Measurements from ENCODE around the gene PARD3. TPM values are rescaled to one million over a fixed set of nuclear protein-coding genes. Genes with fewer than 3 reads are reported as not detected.

PARD3 gene
- total and polyA plus RNA-seq, 10 of the 15 experiments (the other 5 are each of a cell fraction or from before 2014, with no cell fraction given), result 2.6 to 43.1 (median 13.9) TPM

GRCh38 chr10:34551295-34551694 lies 263.8 kb downstream of the PARD3 start:
- WGBS (ENCODE audit: insufficient coverage, insufficient replicate concordance, low lambda C conversion rate, missing lambda C conversion rate), result 76% methylated on average over 4 of the region's 4 CpGs
- H3K79me2 ChIP-seq (ENCODE audit: control insufficient read depth, insufficient read depth, low read length), result no peaks in the 10 kb centered on the region
- TF ChIP-seq CBX5 (IDR thresholded peaks at IDR 0.05; ENCODE audit: low read depth), result no peak
- no peak for TF ChIP-seq POLR2AphosphoS2 (IDR thresholded peaks at IDR 0.05; ENCODE audit: low read depth, low read length)
- no peak for TF ChIP-seq SREBF1 (IDR thresholded peaks at IDR 0.05; ENCODE audit: low read length)
- TF ChIP-seq ZSCAN29 (IDR thresholded peaks at IDR 0.05), result no peak
- TF ChIP-seq ZNF24 (IDR thresholded peaks at IDR 0.05), result no peak
- no peak for TF ChIP-seq PAX8 (IDR thresholded peaks at IDR 0.05)
- TF ChIP-seq RCOR1 (conservative IDR thresholded peaks at IDR 0.05; ENCODE audit: low read depth, low read length), result no peak
- no peaks in the 10 kb centered on the region for H4K20me1 ChIP-seq (ENCODE audit: control insufficient read depth, insufficient read depth)
- ATAC-seq, result no peak
- intact Hi-C loops (cut with micrococcal nuclease; ENCODE audit: unreplicated experiment) (no loop called here), in situ Hi-C loops (cut with MboI) (no loop called here)
- no TSS peak for BruUV-seq (replicated peaks)
- no peak overlapping the region for H3K4me2 ChIP-seq (ENCODE audit: control insufficient read depth, insufficient read depth)
- RAD21 ChIA-PET (ENCODE audit: unreplicated experiment), result no interaction called here
- H3K27ac ChIP-seq (ENCODE audit: control insufficient read depth, insufficient read depth), result no peak overlapping the region
- no peaks in the 10 kb centered on the region for H3K9me3 ChIP-seq (replicated peaks; ENCODE audit: control insufficient read depth, insufficient read depth, low read length)
- DNase-seq (ENCODE audit: low read depth, low spot score), result no peak
- no peak overlapping the region for H3K9ac ChIP-seq (ENCODE audit: control insufficient read depth, insufficient read depth, low read length)
- H3K4me3 ChIP-seq, result no peak overlapping the region
- H3K36me3 ChIP-seq (ENCODE audit: control insufficient read depth in 2 of 2, insufficient read depth in 2 of 2, low read length in 1 of 2), result no peaks in the 10 kb centered on the region
- no peaks in the 10 kb centered on the region for H3K4me1 ChIP-seq (ENCODE audit: control insufficient read depth, insufficient read depth, low read length)
- CTCF ChIA-PET, result no interaction called here
- SMC1A ChIA-PET (ENCODE audit: uncharacterized antibody, unreplicated experiment), result no interaction called here
- H2AFZ ChIP-seq (ENCODE audit: control insufficient read depth, low read depth, low read length), result no peak overlapping the region
- no peak for FAIRE-seq
- H3K27me3 ChIP-seq (replicated peaks in 1 of 2; ENCODE audit: control insufficient read depth in 2 of 2, insufficient read depth in 2 of 2, low read length in 1 of 2), result 0 out of 4 replicates have a peak, but pooled peaks cover 0 to 3% of the 10 kb centered on the region in 2 experiments
- POLR2A ChIA-PET, result interaction anchor here (0.6 kb wide), 1 partner anchor 21 kb away, joined by 3 read pairs; no protein-coding TSS in a partner anchor

DNA sequence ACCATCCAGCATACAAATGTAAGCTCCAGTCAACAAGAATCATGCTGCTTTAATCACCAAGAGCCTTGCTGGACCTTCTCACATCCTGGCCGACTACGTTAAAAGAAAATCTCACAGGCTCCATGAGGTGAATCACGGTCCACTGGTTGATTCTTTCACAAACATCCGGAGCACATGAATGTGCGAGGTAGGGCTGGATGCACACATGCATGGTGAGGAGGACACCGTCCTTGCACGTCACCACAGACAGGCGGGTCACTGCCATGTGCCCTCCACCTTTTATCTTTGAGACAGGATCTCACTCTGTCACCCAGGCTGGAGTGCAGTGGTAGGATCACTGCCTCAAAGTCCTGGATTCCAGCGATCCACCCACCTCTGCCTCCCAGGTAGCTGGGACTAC lies 265.1 kb downstream of the PARD3 start:
- Histone ChIP-seq H3K27ac (ENCODE audit: control insufficient read depth, insufficient read depth) (no peak overlapping the region), H4K20me1 (ENCODE audit: control insufficient read depth, insufficient read depth) (no peaks in the 10 kb centered on the region), H3K27me3 (replicated peaks in 1 of 2; ENCODE audit: control insufficient read depth in 2 of 2, insufficient read depth in 2 of 2, low read length in 1 of 2) (0 out of 4 replicates have a peak, but pooled peaks cover 0 to 3% of the 10 kb centered on the region in 2 experiments), H3K36me3 (ENCODE audit: control insufficient read depth in 2 of 2, insufficient read depth in 2 of 2, low read length in 1 of 2) (no peaks in the 10 kb centered on the region), H3K9me3 (replicated peaks; ENCODE audit: control insufficient read depth, insufficient read depth, low read length) (no peaks in the 10 kb centered on the region), H3K9ac (ENCODE audit: control insufficient read depth, insufficient read depth, low read length) (no peak overlapping the region), H3K4me2 (ENCODE audit: control insufficient read depth, insufficient read depth) (no peak overlapping the region), H3K79me2 (ENCODE audit: control insufficient read depth, insufficient read depth, low read length) (no peaks in the 10 kb centered on the region), H3K4me3 (no peak overlapping the region), H2AFZ (ENCODE audit: control insufficient read depth, low read depth, low read length) (no peak overlapping the region), H3K4me1 (ENCODE audit: control insufficient read depth, insufficient read depth, low read length) (no peaks in the 10 kb centered on the region)
- intact Hi-C loops (cut with micrococcal nuclease; ENCODE audit: unreplicated experiment), result no loop called here
- ChIA-PET RAD21 (ENCODE audit: unreplicated experiment) (no interaction called here), CTCF (no interaction called here), POLR2A (no interaction called here), SMC1A (ENCODE audit: uncharacterized antibody, unreplicated experiment) (interaction anchor here (1.5 kb wide), 1 partner anchor 11 kb away, joined by 4 read pairs; no protein-coding TSS in a partner anchor)
- 67% methylated on average over 9 of the region's 9 CpGs for WGBS (ENCODE audit: insufficient coverage, insufficient replicate concordance, low lambda C conversion rate, missing lambda C conversion rate)
- no peak for FAIRE-seq
- in situ Hi-C loops (cut with MboI), result no loop called here
- BruUV-seq (replicated peaks), result no TSS peak
- DNase-seq (ENCODE audit: low read depth, low spot score), result no peak
- ATAC-seq, result peak; percentile 67
- TF ChIP-seq POLR2AphosphoS2 (IDR thresholded peaks at IDR 0.05; ENCODE audit: low read depth, low read length), result no peak
- no peak for TF ChIP-seq ELK1 (IDR thresholded peaks at IDR 0.05; ENCODE audit: low read depth, low read length)
- TF ChIP-seq, protein P1, sequence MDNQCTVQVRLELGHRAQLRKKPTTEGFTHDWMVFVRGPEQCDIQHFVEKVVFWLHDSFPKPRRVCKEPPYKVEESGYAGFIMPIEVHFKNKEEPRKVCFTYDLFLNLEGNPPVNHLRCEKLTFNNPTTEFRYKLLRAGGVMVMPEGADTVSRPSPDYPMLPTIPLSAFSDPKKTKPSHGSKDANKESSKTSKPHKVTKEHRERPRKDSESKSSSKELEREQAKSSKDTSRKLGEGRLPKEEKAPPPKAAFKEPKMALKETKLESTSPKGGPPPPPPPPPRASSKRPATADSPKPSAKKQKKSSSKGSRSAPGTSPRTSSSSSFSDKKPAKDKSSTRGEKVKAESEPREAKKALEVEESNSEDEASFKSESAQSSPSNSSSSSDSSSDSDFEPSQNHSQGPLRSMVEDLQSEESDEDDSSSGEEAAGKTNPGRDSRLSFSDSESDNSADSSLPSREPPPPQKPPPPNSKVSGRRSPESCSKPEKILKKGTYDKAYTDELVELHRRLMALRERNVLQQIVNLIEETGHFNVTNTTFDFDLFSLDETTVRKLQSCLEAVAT (IDR thresholded peaks at IDR 0.05), result no peak
- TF ChIP-seq WRNIP1 (IDR thresholded peaks at IDR 0.05; ENCODE audit: borderline replicate concordance, low read depth, low read length), result no peak
- no peak for TF ChIP-seq CHD4 (IDR thresholded peaks at IDR 0.05)
- TF ChIP-seq, protein P2, sequence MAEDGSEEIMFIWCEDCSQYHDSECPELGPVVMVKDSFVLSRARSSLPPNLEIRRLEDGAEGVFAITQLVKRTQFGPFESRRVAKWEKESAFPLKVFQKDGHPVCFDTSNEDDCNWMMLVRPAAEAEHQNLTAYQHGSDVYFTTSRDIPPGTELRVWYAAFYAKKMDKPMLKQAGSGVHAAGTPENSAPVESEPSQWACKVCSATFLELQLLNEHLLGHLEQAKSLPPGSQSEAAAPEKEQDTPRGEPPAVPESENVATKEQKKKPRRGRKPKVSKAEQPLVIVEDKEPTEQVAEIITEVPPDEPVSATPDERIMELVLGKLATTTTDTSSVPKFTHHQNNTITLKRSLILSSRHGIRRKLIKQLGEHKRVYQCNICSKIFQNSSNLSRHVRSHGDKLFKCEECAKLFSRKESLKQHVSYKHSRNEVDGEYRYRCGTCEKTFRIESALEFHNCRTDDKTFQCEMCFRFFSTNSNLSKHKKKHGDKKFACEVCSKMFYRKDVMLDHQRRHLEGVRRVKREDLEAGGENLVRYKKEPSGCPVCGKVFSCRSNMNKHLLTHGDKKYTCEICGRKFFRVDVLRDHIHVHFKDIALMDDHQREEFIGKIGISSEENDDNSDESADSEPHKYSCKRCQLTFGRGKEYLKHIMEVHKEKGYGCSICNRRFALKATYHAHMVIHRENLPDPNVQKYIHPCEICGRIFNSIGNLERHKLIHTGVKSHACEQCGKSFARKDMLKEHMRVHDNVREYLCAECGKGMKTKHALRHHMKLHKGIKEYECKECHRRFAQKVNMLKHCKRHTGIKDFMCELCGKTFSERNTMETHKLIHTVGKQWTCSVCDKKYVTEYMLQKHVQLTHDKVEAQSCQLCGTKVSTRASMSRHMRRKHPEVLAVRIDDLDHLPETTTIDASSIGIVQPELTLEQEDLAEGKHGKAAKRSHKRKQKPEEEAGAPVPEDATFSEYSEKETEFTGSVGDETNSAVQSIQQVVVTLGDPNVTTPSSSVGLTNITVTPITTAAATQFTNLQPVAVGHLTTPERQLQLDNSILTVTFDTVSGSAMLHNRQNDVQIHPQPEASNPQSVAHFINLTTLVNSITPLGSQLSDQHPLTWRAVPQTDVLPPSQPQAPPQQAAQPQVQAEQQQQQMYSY (CRISPR knock-in tag; IDR thresholded peaks at IDR 0.05), result no peak
- TF ChIP-seq RBBP5 (conservative IDR thresholded peaks at IDR 0.05), result no peak
- TF ChIP-seq RCOR1 (conservative IDR thresholded peaks at IDR 0.05; ENCODE audit: low read depth, low read length), result no peak

Measured in GM12878 (cell line).